ENCODE results near the gene ZNF618.
"Not testable (repeated sequence)": the region's sequence is repeated elsewhere in the genome, so short reads cannot be mapped to it uniquely, and the experiment has no call there.

Gene ZNF618

GRCh38 chr9:114037249-114037648 lies 161.1 kb downstream of the ZNF618 start:
- TF ChIP-seq CTCF (IDR thresholded peaks at IDR 0.05; ENCODE audit: insufficient read depth, missing control alignments) = no peak
- FAIRE-seq = no peak
- DNase-seq (ENCODE audit: insufficient read length, low spot score) = no peak

- FAIRE-seq (peak; percentile 94), DNase-seq (ENCODE audit: insufficient read length, low spot score) (peak; percentile 68)
- TF ChIP-seq CTCF (IDR thresholded peaks at IDR 0.05; ENCODE audit: insufficient read depth, missing control alignments) = no peak
Observed at GRCh38 chr9:114037961-114038723, 162.0 kb downstream of the ZNF618 start.

GRCh38 chr9:114038724-114039313 lies 162.7 kb downstream of the ZNF618 start:
- FAIRE-seq (no peak), DNase-seq (ENCODE audit: insufficient read length, low spot score) (no peak)
- no peak for TF ChIP-seq CTCF (IDR thresholded peaks at IDR 0.05; ENCODE audit: insufficient read depth, missing control alignments)

- no peak for TF ChIP-seq CTCF (IDR thresholded peaks at IDR 0.05; ENCODE audit: insufficient read depth, missing control alignments)
- DNase-seq (ENCODE audit: insufficient read length, low spot score) (no peak), FAIRE-seq (no peak)
Observed at GRCh38 chr9:114039484-114039883, 163.4 kb downstream of the ZNF618 start.

- DNase-seq (ENCODE audit: insufficient read length, low spot score); FAIRE-seq: not testable (repeated sequence)
Observed at GRCh38 chr9:114043660-114044059, 167.6 kb downstream of the ZNF618 start.

- no peak for TF ChIP-seq CTCF (IDR thresholded peaks at IDR 0.05; ENCODE audit: insufficient read depth, missing control alignments)
- FAIRE-seq (no peak), DNase-seq (ENCODE audit: insufficient read length, low spot score) (no peak)
Observed at GRCh38 chr9:114046237-114046755, 170.2 kb downstream of the ZNF618 start.

- TF ChIP-seq CTCF (IDR thresholded peaks at IDR 0.05; ENCODE audit: insufficient read depth, missing control alignments) = no peak
- no peak for DNase-seq (ENCODE audit: insufficient read length, low spot score)
- no peak for FAIRE-seq
Observed at GRCh38 chr9:114046875-114047274, 170.8 kb downstream of the ZNF618 start.
